Mesenteric fat pad (tissue), 1 donor: ENCODE results near the gene STEAP4. TPM values are rescaled to one million over a fixed set of nuclear protein-coding genes. Genes with fewer than 3 reads are reported as not detected.
"Not testable (repeated sequence)": the region's sequence is repeated elsewhere in the genome, so short reads cannot be mapped to it uniquely, and the experiment has no call there.

Source experiments
- DNase-seq: peaks from one replicate; pipeline ENCODE4 v3.0.0-alpha.2; 2020; ENCODE audit warnings: low spot score
- total RNA-seq: library from RNA; stranded (reverse); fragmentation: NEBNext Ultra II Directional; extraction: Animal tissue kit (Norgen Biotek cat#: 25700); gene quantifications from one replicate; pipeline ENCODE4 v1.2.1, GENCODE V29; 2021
- donor health status: DM: yes; HTN: yes; CAD: no.

The STEAP4 gene
- total RNA-seq, 1 donor from 2014 or later = 94.1 TPM

- no peak for DNase-seq
Observed at GRCh38 chr7:88314061-88314491, 7.4 kb upstream of the STEAP4 start.

- DNase-seq = no peak
Observed at GRCh38 chr7:88312061-88312663, 5.5 kb upstream of the STEAP4 start.

DNA sequence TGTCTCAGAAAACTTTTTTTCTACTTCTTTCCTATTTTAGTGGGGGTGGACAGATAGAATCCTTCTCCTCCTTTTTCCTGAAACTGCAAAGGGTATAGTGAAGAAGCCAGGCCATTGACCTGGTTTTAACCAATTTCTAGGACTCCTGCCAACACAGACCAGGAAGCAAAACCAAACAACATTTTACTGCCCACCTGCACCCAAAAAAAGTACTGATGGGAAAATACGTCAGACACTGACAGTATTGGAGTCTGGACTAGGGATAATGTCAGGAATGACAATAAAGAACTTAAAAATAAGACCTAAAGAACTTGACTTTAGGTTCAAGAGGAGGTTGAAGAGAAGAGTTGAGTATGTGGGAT is 5.0 kb upstream of the STEAP4 start:
- no peak for DNase-seq

DNA sequence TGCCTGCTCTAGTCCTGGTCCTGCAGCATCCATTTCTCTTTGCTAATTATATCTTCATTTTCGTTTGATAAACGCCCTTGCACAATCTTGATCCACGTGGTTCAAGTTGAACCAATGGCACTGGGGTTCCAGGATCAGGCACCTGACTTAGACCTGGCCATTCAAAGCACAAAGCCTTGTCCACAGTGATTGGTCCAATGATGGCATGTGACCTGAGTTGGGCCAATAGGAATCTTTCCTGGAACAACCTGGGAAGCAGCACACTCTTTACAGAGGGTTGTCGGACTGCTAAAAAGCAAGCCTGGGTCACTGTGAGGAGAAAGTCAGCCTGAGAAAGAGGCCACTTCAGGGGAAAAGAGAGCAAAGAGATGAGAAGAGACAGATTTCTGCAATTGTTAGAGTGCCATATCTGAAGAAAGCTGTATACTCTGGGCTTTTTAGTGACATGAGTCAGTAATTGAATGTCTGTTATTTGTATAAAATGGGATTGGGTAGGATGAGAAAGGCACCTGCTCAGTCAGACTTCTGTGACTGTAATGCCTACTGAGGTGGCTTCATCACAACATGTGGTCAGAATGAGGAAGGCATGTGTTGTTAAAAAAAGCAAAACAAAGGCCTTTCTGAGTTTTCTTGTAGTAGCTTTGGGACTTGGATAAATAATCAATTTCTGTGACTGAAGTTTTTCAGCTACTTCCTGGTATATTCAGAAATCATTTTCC is 4.4 kb upstream of the STEAP4 start:
- no peak for DNase-seq

GRCh38 chr7:88309819-88310218 is 3.1 kb upstream of the STEAP4 start:
- DNase-seq = no peak

- no peak for DNase-seq
Observed at GRCh38 chr7:88307823-88308222, 1.1 kb upstream of the STEAP4 start.

GRCh38 chr7:88307412-88307811 is 718 bp upstream of the STEAP4 start:
- DNase-seq = no peak

DNA sequence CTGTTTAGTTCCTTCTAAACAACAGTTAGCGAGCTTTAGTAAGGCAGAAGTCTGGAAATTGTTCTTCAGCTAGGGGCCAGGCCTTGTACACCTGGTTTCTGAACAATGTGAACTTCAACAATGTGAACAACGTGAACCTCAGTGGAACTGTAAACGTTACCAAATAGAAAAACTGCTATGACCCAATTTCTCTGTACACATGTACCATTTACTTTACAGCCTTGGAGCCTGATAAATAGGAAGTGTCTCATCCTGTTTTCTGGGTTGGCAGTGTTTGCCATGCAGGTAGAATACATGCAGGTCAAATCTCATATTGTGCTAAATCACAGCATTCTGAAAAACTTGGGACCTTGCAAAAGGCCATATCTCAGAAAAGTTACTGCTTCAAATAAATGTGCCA is 1.6 kb downstream of the STEAP4 start:
- no peak for DNase-seq

GRCh38 chr7:88302486-88302885 is 4.2 kb downstream of the STEAP4 start:
- DNase-seq = no peak

GRCh38 chr7:88301924-88302323 is 4.8 kb downstream of the STEAP4 start:
- DNase-seq = no peak

DNA sequence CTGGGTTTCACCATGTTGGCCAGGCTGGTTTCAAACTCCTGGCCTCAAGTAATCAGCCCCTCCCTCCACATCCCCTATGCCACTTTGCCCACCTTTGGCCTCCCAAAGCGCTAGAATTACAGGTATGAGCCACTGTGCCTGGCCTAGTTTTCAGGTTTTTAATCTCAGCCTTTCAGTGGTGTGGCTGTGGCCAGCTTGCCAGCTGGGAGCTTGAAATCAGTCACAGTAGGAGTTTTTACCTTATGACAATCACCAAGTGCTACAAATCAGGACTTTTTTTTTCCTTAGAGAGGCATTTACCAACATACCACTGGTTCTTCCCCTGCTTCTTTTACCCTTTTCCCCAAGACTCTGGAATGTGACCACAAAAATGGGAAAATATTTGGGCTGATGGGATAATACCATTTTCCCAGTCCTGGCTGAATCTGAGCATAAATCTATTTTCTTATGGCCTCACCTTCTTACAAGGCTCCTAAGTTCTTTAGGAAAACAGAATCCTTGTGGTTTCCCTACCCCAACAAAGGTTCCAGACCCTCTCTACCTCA is 6.2 kb downstream of the STEAP4 start:
- DNase-seq = no peak

GRCh38 chr7:88299126-88299525 is 7.6 kb downstream of the STEAP4 start:
- DNase-seq = no peak

GRCh38 chr7:88293866-88294265 is 12.8 kb downstream of the STEAP4 start:
- no peak for DNase-seq

DNA sequence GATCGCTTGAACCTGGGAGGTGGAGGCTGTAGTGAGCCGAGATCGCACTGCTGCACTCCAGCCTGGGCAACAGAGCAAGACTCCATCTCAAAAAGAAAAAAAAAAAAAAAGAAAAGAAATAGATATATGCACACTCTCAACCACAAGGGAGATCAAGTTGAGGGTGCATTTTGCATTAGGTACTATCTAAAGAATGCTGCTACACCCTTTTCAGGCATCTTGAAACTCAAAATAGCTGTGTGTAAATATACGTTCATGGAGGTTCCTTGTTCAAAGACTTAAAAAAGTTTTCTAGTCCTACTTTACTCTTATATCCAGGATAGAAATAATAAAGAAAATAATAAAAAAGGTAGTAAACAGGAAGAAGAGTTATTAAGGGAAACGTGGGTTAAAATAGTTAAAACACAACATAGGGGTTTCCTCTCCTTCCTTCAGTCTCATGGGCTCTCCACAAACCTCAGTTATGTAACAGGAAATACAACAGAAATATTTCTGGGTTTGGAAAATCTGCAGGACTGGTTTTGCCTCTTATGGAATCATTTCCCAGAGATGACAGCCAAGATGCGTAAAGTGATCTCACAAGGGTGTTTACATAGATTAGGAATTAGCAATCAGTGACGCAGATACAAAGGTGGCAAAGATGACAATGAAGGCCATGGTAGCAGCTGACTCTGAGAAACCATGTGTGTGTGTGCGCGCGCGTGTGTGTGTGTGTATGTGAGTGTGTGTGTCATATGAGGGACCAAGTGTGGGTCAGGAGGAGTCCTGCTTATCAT is 15.1 kb downstream of the STEAP4 start:
- no peak for DNase-seq

DNA sequence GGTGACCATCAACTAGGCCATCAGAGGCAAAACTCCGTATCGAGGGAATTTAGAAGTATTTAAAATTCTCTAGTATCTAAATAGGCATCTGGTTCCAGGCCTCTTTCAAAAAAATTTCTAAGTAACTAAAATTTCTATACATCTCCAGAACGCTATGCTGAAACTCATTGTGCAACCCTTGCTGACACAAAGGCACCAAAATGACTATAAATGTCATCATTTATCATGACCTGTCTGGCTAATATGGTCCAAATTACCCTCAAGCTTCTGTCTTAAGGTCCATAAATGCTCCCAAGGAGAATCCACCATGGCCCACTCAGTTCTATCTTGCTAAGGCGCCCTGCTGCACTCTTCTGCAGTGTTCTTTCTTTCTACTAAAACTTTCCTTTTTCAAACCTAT is 16.2 kb downstream of the STEAP4 start:
- DNase-seq = no peak

DNA sequence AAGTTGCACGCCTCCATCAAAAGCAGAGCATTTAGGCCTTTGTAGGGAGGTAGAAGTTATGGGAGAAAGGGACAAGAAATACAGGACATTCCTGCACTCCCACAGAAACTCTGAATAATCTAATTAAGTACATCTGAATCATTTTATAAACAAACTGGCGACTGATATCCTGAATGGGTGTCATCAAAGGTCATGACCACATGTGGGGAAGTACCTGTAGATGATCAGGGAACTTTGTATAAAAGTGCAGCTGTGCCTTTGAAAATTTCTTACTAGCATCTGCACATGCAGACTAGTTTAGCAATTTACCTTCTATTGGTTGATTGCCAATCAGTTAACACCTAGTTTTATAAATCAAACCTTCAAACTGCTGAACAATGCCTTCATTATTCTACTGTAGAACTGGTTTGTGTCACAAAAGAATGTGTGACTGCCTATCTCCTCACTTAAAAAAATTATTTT is 17.1 kb downstream of the STEAP4 start:
- DNase-seq = no peak

- no peak for DNase-seq
Observed at GRCh38 chr7:88281749-88282148, 24.9 kb downstream of the STEAP4 start.

GRCh38 chr7:88280801-88281200 is 25.9 kb downstream of the STEAP4 start:
- DNase-seq = no peak

GRCh38 chr7:88279323-88279722 is 27.4 kb downstream of the STEAP4 start:
- no peak for DNase-seq

- no peak for DNase-seq
Observed at GRCh38 chr7:88278881-88279280, 27.8 kb downstream of the STEAP4 start.

GRCh38 chr7:88276605-88277153 is 30.0 kb downstream of the STEAP4 start:
- no peak for DNase-seq

- not testable (repeated sequence) for DNase-seq
Observed at GRCh38 chr7:88274856-88275255, 31.8 kb downstream of the STEAP4 start.
